ENCODE data around the gene ARMC3. TPM values are rescaled to one million over a fixed set of nuclear protein-coding genes. Genes with fewer than 3 reads are reported as not detected.
"Not testable (repeated sequence)": the region's sequence is repeated elsewhere in the genome, so short reads cannot be mapped to it uniquely, and the experiment has no call there.

ARMC3 gene
- polyA plus RNA-seq, 5 donors: 1.6 to 10.5 (median 7.7) TPM

DNA sequence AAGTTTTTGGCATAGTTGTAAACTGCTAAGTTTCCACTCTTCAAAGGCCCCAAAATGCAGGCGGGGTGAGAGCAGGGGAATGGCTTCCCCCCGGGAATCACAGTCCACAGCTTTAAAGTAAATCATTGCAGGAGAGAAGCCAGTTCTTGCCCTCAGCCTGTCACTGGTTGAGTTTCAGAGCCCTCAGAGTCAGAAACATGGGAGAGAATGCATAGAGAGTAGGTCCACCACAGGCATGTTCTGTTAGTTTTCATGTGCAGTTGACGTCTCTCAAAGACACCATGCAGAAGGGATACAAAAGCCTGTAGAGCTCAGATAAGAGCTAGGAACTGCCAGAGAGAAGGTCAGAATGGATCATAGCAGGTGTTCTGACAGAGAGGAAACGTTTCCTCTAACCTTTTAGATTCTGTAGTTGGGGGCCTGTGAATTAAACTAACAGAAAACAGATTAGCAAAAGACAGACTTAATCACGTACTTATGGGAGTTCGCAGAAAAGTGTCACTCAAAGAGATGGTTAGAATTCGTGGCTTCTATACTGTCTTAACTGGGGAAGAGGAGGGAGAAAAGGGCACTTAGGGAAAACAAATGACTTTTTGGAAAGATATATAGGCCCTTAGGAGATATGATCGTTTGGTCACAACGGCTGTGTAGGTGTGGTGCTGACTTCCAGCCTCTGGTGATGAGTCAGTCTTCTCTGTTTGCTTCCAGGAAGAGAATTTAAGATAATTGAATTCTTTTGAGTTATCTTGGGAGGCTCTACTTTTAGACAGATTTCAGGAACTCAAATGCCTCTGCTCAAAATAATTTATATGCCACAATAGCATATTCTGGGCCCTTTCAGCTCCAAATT, 119.6 kb downstream of the ARMC3 start:
- no peak for DNase-seq

GRCh38 chr10:23048191-23048590, 120.3 kb downstream of the ARMC3 start:
- no peak for DNase-seq

GRCh38 chr10:23051278-23051677, 123.4 kb downstream of the ARMC3 start:
- no peak for DNase-seq

- DNase-seq: no peak
Observed at GRCh38 chr10:23051855-23052331, 124.0 kb downstream of the ARMC3 start.

DNA sequence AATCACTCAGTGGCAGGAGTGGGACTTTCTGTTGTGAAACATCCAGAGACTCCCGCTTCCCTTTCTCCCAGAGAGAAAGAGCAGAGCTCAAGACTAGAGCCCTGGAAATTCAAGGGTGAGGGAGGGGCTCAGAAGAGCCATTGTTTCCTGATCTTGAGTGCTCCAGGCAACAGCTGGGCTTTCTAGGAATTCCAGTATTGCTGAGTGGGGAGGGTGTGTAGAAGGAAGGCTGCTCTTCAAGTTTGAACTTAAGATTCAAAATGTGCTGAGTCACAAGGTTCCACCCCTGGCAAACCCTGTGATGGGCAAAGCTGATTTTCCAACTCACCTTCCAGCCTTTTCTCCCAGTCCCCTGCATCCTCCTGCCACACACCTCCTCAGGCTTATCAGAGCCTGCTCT, 125.2 kb downstream of the ARMC3 start:
- DNase-seq: peak; percentile 55 to 58

DNA sequence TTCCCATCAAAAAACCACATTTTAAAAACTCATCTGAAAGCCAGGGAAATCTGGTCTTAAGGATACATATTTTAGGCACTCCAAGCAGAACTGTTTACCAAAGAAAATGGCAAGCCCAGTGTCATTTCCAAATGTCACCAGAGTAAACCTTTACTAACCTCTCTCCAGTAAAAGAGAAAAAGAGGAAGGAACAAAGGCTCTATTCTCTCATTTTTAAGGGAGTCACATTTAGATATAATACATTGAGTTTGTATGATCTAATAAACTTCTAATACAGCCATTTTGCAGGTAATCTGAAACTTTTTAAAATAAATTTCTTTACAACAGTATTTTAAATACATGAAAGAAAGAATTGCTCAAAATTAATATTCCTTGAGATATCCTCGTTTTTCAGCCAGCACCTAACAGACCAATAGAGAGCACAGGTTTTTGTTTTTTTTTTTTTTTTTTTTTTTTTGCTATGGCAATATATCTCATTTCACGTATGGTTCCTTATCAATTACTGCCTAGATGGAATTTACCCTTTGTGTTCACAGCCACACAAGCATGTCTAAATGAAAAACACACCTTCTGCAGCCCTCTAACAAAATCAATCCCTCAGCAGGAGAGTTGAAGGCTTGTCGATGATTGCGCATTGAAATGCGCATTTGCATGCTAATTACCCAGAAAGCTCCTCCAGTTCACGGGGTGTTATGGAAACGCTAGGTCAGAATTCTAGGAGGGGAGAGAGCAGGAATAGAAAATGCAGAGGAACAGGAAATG, 127.8 kb downstream of the ARMC3 start:
- DNase-seq: no peak

DNA sequence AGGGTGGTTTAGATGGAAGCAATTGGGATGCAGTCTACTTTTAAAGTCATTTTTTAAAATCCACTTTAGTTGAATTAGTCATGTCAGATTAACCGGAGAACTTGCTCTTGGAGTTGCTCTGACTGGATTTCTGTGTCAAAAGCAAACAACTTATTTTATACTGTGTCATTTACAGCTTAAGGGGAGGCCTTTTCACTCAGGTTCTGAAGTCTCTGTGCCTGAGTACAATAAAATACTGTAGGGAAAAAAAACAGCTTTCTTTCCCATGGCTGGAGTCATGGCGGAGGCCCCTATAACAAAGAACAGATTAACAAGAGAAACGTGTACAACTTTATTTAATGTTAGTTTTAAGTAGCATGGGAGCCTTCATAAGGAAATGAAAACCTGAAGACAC, 128.3 kb downstream of the ARMC3 start:
- no peak for DNase-seq

DNA sequence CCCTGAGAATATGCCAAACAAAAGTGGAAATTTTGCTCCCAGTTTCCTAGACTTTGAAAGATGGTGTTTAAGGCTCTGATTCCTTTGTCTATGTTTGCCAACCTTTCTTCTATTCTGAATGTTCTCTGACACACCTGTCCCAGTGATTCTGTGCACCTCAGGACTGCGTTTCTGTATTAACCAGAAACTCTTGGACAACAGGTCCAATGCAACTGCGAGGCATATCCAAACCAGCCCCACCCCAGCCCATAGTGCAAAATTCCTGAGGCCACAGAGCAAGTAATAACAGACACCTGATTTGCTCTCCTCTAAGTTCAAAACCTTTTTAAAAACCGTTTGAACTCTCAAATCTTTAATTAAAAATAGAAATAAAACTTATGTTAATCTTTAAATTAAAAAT, 130.5 kb downstream of the ARMC3 start:
- DNase-seq: no peak

DNA sequence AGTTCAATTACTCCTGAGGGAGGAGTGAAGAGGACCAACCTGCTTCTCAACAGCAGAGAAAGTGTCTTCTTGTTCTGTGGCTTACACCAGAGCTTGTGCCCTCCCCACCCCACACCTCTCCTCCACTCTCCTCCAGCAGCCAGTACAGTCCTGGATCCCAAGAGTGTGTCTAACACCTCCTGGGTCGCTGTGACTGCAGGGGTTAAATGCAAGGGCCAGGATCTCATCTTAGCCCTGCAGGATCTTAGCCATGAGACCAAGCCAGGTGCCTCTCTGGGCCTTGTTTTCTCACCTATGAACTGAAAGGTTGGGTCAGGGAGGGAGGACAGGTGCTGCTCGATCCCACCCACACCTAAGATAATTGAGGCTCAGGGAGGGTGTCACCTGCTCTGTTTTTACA, 133.1 kb downstream of the ARMC3 start:
- DNase-seq: no peak

- no peak for DNase-seq
Observed at GRCh38 chr10:23063045-23063972, 135.5 kb downstream of the ARMC3 start.

- no peak for DNase-seq
Observed at GRCh38 chr10:23063973-23064812, 136.3 kb downstream of the ARMC3 start.

DNA sequence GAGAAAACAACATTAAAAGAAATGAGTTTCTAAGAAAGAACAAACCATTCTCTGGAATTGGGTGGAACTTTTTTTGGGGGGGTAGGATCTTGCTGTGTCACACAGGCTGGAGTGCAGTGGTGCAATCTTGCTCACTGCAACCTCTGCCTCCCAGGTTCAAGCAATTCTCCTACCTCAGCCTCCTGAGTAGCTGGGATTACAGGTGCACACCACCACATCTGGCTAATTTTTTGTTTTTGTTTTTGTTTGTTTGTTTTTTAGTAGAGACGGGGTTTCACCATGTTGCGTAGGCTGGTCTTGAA, 136.9 kb downstream of the ARMC3 start:
- not testable (repeated sequence) for DNase-seq

DNA sequence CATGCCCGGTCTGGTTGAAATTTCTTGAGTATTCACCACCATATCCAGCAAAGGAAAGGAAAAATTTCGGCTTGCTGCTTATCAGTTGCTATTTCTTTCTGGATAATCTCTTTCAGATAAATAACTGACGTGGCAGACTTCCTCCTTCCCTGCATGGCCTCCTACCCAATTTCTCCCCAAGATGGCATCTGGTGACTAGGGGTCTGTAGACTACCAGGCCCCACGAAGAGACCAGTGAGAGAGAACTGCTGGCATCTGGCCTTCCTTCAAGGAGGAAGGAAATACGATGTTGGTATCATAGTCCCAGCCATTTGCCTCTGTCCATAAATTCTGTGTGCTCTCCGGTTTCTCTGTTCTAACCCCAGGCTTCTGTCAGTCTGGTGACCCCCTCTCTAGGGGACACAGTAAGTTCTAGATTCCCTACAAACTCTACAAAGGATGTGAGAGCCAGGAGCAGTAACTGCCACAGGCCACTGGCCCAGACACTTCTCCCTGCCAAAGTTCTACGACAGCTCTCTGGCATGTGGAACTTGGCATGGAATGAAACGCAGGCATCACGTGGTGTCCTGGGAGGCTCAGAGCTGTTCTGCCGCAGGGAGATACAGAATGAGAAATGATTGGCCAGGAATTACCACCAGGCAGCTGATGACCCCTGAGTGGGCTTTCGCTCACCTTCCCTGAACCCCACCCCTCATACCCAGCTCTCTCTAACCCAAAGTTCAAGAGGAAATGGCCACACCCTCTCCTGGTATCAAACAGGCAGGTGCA, 137.5 kb downstream of the ARMC3 start:
- DNase-seq: peak; percentile 76 to 79

GRCh38 chr10:23067337-23067736, 139.5 kb downstream of the ARMC3 start:
- DNase-seq: no peak

- peak; percentile 53 to 60 for DNase-seq
Observed at GRCh38 chr10:23067939-23068775, 140.3 kb downstream of the ARMC3 start.

DNA sequence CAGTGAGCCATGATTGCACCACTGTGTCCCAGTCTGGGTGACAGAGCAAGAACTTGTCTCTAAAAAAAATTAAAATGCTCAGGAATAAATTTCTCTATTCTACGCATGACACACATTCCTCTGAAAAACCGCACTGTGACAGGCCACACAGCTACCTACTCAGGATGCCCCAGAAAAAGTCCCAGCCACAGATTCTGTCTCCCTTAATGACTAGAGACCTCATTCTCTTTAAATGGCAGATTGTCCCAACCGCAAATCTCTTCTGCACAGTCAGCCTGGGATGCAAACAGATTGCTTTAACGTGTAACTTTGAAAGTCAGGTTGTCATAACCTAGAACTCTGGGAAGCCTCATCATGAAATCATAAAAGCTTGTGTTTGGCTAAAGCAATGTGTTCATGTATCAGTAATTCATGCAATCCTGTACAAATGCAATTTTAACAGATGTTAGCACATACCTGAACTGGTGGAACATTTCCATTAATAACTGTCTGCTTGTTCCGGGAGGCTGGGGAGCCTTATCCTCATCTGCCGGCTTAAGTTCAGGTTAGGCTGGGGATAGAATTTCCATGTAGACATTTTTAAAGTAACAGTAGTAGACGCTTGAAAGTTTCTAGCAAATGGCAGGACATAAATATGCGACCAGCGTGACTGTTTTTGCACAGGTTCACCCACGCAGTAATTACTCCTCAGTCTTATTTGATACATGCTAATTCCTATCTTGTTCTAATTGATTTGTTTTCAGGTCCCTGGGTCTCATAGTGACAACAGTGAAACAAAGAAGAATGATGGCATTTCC, 141.4 kb downstream of the ARMC3 start:
- DNase-seq: no peak

- DNase-seq: not testable (repeated sequence)
Observed at GRCh38 chr10:23070092-23070912, 142.4 kb downstream of the ARMC3 start.

- DNase-seq: no peak
Observed at GRCh38 chr10:23070913-23071218, 143.0 kb downstream of the ARMC3 start.

Data from right lung (tissue), 5 donors.